Urothelium cell line (cell line): ENCODE results near the gene GIMD1.
"Not testable (repeated sequence)": the region's sequence is repeated elsewhere in the genome, so short reads cannot be mapped to it uniquely, and the experiment has no call there.

Experiments used
- DNase-seq: peaks from one replicate; pipeline ENCODE4 v3.0.0; 2011; ENCODE audit warnings: low spot score, mixed read lengths
- FAIRE-seq: peaks from 2 replicates; lab custom pipeline; 2011; peaks lifted over from hg19 to GRCh38; lab: Jason Lieb, UNC

Gene GIMD1

DNA sequence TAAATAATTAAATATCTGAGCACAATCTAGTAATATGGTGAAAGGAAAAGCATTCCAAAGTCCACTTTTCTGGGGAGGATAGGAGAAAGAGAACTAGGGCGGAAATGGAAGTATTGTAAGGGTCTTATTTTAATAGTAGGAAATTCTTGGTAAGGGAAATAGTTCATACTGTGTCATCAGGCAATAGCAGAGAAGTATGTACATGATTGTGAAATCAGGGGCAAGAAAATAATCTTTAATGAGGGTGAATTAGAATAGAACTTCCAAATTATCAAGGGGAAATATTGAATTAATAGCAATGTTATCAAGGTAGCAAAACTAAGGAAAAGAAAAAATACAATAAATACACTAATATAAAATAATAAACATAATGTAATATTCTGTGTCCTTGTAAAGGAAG is 14.8 kb downstream of the GIMD1 start:
- FAIRE-seq: no peak
- DNase-seq: no peak

DNA sequence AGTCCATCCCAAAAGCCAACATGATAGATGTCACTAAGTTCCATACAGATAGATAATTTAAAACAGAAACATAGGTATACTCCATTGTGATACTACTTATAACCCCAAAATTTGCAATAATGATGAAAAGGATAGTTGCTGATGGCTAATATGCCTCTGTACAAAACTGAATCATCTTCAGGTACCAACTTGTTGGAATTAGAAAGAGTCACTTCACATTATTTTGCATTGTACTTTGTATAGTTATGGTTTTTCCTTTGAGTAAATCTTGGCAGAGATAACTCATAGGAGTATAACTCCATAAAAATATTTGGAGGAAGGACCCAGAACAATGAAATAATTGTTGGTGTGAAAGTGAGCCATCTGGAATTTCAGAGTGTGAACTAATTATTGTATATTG is 17.6 kb downstream of the GIMD1 start:
- DNase-seq (no peak), FAIRE-seq (no peak)

DNA sequence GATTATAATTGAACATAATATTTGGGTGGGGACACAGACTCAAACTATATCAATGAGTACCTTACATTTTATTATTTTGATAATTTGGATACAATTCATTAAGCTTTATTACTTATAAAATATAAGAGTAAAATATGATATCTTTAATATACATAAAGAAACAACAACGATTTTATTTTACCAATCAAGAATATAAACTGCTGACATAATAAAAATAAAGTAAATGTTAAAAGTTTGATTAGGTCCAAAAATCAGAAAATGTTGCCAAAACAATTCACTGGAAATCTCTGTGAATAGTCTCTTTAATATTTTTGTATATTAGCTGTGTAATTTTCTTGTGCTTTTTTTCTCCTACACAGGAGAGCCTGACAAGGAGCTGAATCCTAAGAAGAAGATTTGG is 21.4 kb downstream of the GIMD1 start:
- DNase-seq (no peak), FAIRE-seq (no peak)

DNA sequence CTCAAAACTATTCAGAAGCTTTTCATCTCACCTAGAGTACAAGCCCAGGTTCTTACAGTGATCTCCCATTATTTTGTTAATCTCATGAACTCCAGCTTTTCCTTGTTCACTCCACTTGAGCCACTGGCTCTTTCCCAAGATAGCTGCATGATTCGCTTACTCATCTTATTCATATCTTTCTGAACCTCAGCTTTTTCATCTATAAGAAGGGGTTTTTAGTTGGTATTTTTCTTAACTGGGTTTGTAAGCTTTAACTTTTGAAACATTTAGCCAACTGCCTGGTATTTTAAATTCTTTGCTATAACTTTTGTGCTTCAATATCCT is 24.0 kb downstream of the GIMD1 start:
- DNase-seq: no peak
- no peak for FAIRE-seq

DNA sequence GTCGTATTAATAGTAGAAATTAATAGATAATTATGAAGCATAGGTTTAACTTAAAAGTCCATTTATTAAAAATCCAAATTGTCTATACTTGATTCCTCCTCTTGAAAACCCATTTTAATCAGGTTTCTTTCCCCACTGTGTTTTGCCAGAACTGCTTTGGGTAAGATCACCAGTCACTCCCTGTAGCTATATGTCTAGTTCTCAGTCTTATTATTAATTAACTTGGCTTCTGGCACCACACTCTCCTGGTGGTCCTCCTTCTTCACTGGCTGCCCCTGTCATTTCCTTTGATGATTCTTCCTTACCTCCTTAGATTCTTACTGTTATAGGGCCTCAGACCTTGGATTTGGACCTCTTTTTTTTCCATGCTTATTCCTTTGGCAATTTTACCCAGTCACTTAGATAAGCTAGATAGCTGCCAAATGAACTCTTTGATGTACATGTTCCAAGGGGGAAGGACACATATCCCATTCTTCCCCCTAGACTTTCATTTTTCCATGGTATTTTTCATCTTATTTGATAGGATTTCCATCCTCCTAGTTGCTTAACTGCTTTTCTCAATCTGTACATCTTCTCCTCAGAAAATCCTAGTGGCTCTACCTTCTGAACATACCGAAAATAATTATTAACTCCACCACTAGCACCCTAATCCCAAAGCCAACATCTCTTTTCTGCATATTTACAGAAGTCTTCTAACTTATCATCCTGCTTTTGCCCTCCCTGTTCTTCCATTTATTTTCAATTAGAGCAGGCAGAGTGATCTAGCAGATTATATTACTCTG is 24.5 kb downstream of the GIMD1 start:
- no peak for FAIRE-seq
- no peak for DNase-seq

- FAIRE-seq: no peak
- no peak for DNase-seq
These were observed 27.8 kb downstream of the GIMD1 start for GRCh38 chr4:106340774-106341173.

DNA sequence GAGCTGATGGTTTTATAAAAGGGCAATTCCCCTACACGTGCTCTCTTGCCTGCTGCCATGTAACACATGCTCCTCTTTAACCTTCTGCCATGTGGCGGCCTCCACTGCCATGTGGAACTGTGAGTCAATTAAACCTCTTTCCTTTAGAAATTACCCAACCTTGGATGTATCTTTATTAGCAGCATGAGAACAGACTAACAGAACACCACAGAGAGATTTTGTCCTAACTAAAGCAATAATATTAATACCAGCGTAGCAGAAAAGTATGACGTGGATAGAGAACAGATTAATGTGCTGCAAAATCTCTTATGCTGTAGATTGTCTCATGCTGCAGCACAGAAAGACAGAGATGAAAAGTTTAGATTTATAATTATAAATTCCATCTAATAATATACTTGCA is 29.1 kb downstream of the GIMD1 start:
- no peak for FAIRE-seq
- no peak for DNase-seq

DNA sequence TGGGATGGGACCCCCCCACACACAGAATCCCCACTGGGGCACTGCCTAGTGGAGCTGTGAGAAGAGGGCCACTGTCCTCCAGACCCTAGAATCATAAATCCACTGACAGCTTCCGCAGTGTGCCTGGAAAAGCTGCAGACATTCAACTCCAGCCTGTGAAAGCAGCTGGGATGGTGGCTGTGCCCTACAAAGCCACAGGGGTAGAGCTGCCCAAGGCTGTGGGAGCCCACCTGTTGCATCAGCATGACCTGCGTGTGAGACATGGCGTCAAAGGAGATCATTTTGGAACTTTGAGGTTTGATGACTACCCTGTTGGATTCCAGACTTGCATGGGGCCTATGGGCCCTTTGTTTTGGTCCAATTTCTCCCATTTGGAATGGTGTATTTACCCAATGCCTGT is 29.9 kb downstream of the GIMD1 start:
- FAIRE-seq (no peak), DNase-seq (no peak)

DNA sequence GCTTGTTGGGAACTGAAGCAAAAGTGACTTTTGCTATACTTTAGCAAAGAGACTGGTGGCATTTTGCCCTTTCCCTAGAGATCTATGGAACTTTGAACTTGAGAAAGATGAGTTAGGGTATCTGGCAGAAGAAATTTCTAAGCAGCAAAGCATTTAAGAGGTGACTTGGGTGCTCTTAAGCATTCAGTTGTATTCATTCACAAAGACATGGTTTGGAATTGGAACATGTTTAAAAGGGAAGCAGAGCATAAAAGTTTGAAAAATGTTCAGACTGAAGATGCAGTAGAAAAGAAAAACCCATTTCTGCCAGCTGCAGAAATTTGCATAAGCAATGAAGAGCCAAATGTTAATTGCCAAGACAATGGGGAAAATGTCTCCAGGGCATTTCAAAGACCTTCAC is 30.7 kb downstream of the GIMD1 start:
- no peak for DNase-seq
- FAIRE-seq: no peak

DNA sequence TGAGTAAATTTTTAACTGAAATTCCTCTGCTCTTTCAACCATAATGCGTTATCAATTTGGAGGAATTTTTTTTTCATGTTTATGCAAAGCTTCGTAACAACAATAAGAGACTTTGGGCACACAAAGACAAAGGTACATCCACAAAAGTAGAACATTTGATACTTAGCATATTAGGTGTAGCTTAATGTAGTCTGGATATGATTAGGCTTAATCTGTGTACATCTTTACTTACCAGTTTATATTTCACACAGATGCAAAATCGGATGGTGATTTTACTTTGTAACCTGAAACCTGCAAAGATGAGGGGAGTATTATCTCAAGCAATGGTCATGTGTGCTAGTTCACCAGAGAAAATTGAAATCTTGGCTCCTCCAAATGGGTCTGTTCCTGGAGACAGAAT is 32.0 kb downstream of the GIMD1 start:
- DNase-seq (no peak), FAIRE-seq (no peak)

GRCh38 chr4:106334741-106335470 is 33.7 kb downstream of the GIMD1 start:
- no peak for DNase-seq
- FAIRE-seq: no peak

DNA sequence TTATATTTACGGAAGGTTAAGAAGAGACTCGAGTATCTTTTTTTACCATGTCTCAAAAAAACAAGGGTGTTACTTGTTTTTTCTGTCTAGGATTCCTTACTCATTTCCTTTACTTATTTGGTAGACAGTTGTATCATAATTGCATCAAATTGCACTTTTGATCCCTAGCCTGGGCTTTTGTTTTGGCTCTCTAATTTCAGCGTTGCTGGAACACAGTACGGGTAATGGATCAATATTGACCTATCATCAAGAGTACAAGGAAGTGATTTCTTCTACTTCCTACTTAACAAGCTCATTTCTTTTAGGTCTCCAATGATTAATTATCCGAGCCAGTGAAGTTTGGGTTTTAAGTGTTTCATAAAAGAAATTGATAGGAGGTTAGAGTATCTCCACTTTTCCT is 35.4 kb downstream of the GIMD1 start:
- DNase-seq (no peak), FAIRE-seq (no peak)

DNA sequence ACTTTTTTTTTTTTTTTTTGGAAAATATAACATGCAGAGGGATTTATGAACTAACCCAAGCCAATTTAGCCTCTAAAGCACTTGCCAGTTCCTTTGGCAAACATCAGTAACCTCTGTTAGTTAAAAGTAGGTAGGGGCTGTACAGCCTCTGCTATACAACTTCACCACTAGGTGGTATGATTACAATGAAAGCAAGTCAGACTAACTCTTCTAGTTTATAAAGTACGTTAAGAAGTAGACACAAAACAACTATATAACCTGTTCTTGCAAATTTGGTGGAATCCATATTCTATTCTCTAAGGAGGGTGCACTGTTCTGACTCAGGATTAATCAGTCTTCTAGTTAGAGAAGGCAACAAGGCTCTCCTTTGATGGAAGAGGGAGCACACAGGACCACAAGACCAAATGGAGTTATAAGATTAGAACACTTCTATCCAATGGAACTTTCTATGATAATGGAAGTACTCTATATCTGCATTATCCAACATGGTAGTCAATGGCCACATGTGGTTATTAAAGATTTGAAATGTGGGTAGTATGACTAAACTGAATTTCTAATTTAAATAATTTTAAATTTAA is 39.4 kb downstream of the GIMD1 start:
- no peak for FAIRE-seq
- DNase-seq: peak; percentile 30

DNA sequence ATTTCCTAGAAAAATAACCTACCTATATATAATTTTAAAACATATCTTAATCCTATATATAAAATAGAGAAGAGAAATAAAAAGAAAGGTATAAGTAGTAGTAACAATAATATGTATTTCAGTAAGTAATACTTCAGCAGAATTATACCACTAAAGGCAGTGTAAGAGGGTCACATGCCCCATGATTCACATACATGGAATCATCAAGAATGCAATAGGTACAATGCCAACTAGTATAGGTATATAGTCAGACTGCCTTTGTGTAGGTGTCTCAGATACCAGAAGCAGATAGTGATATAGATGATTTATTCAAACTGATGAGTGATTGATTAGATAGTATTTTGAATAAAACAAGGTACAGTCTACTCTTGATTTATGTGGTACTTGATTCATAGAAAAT is 42.8 kb downstream of the GIMD1 start:
- no peak for FAIRE-seq
- DNase-seq: no peak

DNA sequence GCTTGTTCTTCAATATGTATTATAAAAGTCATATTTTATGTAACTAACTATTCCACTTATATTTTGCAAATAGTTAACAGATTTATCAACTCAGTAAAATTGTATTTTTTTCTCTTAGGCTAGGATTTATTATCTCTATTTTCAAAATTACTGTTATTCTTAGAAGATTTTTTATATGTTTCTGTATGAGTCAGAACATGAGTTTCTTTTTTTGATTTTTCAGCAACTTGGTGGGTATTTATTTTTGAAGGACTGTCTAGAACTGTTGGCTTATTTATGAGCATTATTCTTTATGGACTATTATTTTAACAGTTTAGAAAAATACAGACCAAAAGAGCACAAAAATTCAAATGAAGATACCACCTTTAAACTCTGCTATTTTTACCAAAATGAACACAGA is 45.5 kb downstream of the GIMD1 start:
- FAIRE-seq: no peak
- DNase-seq: no peak

- not testable (repeated sequence) for DNase-seq
These were observed 46.8 kb downstream of the GIMD1 start for GRCh38 chr4:106321814-106322213.

GRCh38 chr4:106321168-106321567 is 47.4 kb downstream of the GIMD1 start:
- not testable (repeated sequence) for FAIRE-seq, DNase-seq

More at GRCh38 chr4:106321814-106322213, 46.8 kb downstream of the GIMD1 start:
- not testable (repeated sequence) for FAIRE-seq

DNA sequence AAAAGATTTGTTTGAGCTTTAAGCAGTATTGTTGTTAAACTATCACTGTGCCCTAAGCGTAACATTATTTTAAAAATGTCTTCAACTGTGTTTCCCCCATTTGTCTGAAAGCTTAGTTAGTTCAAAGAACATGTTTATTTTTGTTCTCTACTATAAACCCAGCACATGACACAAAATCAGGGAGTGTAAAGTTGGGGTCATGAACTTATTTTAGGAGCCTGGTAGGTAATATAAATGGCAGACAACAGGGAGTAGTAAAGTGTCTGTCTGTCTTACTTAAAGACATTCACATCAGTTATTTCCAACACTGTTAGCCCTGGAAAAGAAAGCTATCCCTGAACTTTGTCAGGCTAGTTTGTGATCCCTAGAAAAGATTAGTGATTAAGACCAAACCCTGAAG is 48.3 kb downstream of the GIMD1 start:
- no peak for FAIRE-seq
- DNase-seq: no peak

DNA sequence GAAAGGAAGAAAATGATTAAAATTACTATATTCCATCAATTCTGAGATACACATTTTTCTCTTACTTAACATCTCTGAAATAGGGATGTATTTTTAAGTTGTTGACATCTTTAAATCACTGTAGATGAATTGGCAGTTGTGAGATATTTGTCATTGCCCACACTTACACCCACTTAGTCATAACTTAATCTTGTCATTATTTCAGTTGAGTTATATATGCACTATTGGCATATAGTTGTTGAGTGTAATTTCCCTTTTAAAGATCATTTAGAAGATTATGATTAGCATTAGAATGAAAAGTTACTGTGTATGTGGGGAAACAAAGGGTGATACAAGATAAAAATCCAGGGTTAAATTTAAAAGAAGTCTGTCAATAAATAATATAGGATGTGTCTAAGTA is 50.1 kb downstream of the GIMD1 start:
- DNase-seq: no peak
- no peak for FAIRE-seq

- no peak for DNase-seq
- FAIRE-seq: no peak
These were observed 50.8 kb downstream of the GIMD1 start for GRCh38 chr4:106317815-106318214.

GRCh38 chr4:106316773-106317409 is 51.7 kb downstream of the GIMD1 start:
- no peak for DNase-seq
- no peak for FAIRE-seq
